Epithelial cell of esophagus (primary cell): ENCODE measurements around the gene CFAP43.
A peak's percentile ranks its signal among the peaks of the same experiment; 100 is the strongest.

Experiments used
- DNase-seq: peaks from one replicate; pipeline ENCODE4 v3.0.0; 2010; ENCODE audit warnings: low read depth
- H3K4me3 ChIP-seq: 2 replicates; pipeline ENCODE4 v1.5.1; 2011; ENCODE audit warnings: mild to moderate bottlenecking, low read length, control low read depth
- TF ChIP-seq, protein P1 (sequence below): IDR thresholded peaks from 2 replicates; pipeline ENCODE4 v1.5.1; 2011; ENCODE audit warnings: low read depth, mild to moderate bottlenecking, low read length, control low read depth, inconsistent platforms; ENCODE audit not compliant: insufficient read depth; ENCODE audit errors: missing control alignments

The CFAP43 gene

DNA sequence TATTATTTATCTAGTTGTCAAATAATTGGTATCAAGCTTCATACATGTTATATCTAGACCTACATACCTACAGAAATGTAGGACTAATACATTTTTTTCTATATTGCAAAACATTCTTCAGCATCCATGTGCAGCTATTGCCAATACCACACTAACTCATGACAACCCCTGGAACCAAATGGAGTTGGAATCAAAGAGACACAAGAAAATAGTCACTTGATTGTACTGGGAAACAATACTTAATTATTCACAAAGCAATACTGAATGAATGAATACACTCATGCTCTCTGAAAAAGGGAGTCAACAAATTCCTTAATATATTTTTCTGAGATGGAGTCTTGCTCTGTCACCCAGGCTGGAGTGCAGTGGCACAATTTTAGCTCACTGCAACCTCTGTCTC, 10.4 kb upstream of the CFAP43 start:
- DNase-seq, result no peak
- TF ChIP-seq, protein P1, sequence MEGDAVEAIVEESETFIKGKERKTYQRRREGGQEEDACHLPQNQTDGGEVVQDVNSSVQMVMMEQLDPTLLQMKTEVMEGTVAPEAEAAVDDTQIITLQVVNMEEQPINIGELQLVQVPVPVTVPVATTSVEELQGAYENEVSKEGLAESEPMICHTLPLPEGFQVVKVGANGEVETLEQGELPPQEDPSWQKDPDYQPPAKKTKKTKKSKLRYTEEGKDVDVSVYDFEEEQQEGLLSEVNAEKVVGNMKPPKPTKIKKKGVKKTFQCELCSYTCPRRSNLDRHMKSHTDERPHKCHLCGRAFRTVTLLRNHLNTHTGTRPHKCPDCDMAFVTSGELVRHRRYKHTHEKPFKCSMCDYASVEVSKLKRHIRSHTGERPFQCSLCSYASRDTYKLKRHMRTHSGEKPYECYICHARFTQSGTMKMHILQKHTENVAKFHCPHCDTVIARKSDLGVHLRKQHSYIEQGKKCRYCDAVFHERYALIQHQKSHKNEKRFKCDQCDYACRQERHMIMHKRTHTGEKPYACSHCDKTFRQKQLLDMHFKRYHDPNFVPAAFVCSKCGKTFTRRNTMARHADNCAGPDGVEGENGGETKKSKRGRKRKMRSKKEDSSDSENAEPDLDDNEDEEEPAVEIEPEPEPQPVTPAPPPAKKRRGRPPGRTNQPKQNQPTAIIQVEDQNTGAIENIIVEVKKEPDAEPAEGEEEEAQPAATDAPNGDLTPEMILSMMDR, result no peak
- H3K4me3 ChIP-seq, result no peak overlapping the region

- no peak for DNase-seq
- no peak overlapping the region for H3K4me3 ChIP-seq
- TF ChIP-seq, protein P1, result no peak
Measured at GRCh38 chr10:104240078-104240477, 7.9 kb upstream of the CFAP43 start.

- no peak overlapping the region for H3K4me3 ChIP-seq
- no peak for DNase-seq
Measured at GRCh38 chr10:104235801-104236200, 3.6 kb upstream of the CFAP43 start.

DNA sequence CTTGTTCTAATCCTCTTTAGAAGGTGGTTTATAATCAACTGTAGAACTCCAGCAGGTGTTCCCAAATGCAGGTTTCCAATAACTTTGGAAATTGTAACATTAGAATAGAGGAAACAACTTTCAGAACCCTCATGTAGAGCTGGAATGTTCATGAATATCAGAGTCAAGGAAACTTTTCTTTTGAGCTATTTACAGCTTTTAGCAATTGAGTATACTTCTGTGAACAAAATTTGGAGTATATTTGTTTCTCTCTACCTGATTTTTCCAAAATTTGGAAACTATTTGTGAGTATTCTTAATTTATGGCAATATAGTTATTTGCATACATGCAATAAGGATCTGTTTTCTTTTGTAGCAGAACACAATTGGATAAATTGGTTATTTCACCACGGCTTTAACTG, 2.8 kb upstream of the CFAP43 start:
- TF ChIP-seq, protein P1, result no peak
- H3K4me3 ChIP-seq, result no peak overlapping the region
- no peak for DNase-seq

More at GRCh38 chr10:104235801-104236200, 3.6 kb upstream of the CFAP43 start:
- TF ChIP-seq, protein P1, result no peak

- TF ChIP-seq, protein P1, result no peak
- no peak for DNase-seq
- H3K4me3 ChIP-seq, result no peak overlapping the region
Measured at GRCh38 chr10:104233817-104234216, 1.7 kb upstream of the CFAP43 start.

GRCh38 chr10:104232613-104233102, 494 bp upstream of the CFAP43 start:
- TF ChIP-seq, protein P1, result no peak
- H3K4me3 ChIP-seq, result peak overlapping the region; percentile 57
- DNase-seq, result no peak

- no peak overlapping the region for H3K4me3 ChIP-seq
- DNase-seq, result no peak
- TF ChIP-seq, protein P1, result no peak
Measured at GRCh38 chr10:104230490-104230889, 1.7 kb downstream of the CFAP43 start.
